Measurements from ENCODE around the gene SAFB.

Gene SAFB

GRCh38 chr19:5664515-5664914 is 41.6 kb downstream of the SAFB start:
- Histone ChIP-seq H3K27me3 (ENCODE audit: control insufficient read depth, insufficient read depth, low read length) (no peaks in the 10 kb centered on the region), H3K36me3 (ENCODE audit: control insufficient read depth, insufficient read depth, low read length) (peaks cover 55% of the 10 kb centered on the region), H3K4me1 (ENCODE audit: control insufficient read depth, insufficient read depth, low read length) (no peaks in the 10 kb centered on the region), H3K9ac (ENCODE audit: low read length) (no peak overlapping the region), H3K4me3 (ENCODE audit: low read length) (no peak overlapping the region), H3K27ac (ENCODE audit: low read depth, low read length) (no peak overlapping the region)

GRCh38 chr19:5665781-5666513 is 43.1 kb downstream of the SAFB start:
- Histone ChIP-seq H3K4me1 (ENCODE audit: control insufficient read depth, insufficient read depth, low read length) (no peaks in the 10 kb centered on the region), H3K4me3 (ENCODE audit: low read length) (no peak overlapping the region), H3K9ac (ENCODE audit: low read length) (no peak overlapping the region), H3K27me3 (ENCODE audit: control insufficient read depth, insufficient read depth, low read length) (no peaks in the 10 kb centered on the region), H3K36me3 (ENCODE audit: control insufficient read depth, insufficient read depth, low read length) (peaks cover 48% of the 10 kb centered on the region), H3K27ac (ENCODE audit: low read depth, low read length) (no peak overlapping the region)

DNA sequence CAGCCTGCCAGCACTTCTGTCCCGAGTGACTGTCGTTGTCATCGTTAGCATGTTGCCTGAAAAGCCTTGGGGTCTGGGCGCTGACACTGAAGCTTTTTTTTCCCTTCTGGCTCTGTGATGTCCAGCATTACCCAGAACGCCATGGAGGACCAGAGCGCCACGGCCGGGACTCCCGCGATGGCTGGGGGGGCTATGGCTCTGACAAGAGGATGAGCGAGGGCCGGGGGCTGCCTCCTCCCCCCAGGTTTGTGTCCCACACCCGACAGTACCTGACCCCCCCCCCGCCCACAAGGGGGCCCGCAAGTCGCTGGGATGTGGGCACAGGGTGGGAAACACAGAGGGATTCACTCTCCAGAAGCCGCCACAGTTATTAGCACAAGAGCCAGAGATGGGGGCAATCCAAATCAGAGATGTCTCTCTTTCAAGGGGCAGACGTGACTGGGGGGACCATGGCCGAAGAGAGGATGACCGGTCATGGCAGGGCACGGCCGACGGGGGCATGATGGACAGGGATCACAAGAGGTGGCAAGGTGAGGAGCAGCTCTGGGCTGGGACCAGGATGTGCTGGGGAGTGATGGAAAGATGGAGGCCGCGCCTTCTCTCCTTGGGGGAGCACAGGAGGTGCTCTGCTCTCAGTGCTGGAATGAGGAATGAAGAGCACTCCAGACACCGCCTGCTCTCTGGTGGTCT is 44.2 kb downstream of the SAFB start:
- no peak overlapping the region for H3K9ac ChIP-seq (ENCODE audit: low read length)
- peaks cover 42% of the 10 kb centered on the region for H3K36me3 ChIP-seq (ENCODE audit: control insufficient read depth, insufficient read depth, low read length)
- no peak overlapping the region for H3K4me3 ChIP-seq (ENCODE audit: low read length)
- no peak overlapping the region for H3K27ac ChIP-seq (ENCODE audit: low read depth, low read length)
- no peaks in the 10 kb centered on the region for H3K4me1 ChIP-seq (ENCODE audit: control insufficient read depth, insufficient read depth, low read length)
- no peaks in the 10 kb centered on the region for H3K27me3 ChIP-seq (ENCODE audit: control insufficient read depth, insufficient read depth, low read length)

GRCh38 chr19:5667751-5668271 is 44.9 kb downstream of the SAFB start:
- H3K4me3 ChIP-seq (ENCODE audit: low read length): no peak overlapping the region
- H3K9ac ChIP-seq (ENCODE audit: low read length): no peak overlapping the region
- peaks cover 42% of the 10 kb centered on the region for H3K36me3 ChIP-seq (ENCODE audit: control insufficient read depth, insufficient read depth, low read length)
- H3K4me1 ChIP-seq (ENCODE audit: control insufficient read depth, insufficient read depth, low read length): no peaks in the 10 kb centered on the region
- H3K27ac ChIP-seq (ENCODE audit: low read depth, low read length): no peak overlapping the region
- no peaks in the 10 kb centered on the region for H3K27me3 ChIP-seq (ENCODE audit: control insufficient read depth, insufficient read depth, low read length)

DNA sequence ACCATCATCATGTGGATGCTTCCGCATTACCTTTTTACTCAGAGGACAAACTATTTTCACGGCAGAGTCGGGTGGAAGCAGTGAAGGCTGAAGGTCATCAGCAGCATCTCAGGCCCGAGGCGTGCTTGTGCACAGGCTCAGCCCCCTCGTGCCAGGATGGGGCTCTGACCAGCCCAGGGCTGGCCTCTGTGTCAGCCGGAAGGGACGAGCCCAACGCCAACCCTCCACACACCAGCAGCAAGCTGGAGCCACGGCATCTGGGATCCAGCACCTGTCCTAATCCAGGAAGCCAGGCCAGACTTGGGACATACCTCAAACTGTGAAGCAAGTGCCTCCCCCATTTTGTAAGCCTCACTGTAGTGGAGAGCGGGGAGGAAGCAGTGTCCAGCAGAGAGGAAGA is 46.3 kb downstream of the SAFB start:
- Histone ChIP-seq H3K9ac (ENCODE audit: low read length) (no peak overlapping the region), H3K36me3 (ENCODE audit: control insufficient read depth, insufficient read depth, low read length) (peaks cover 32% of the 10 kb centered on the region), H3K4me3 (ENCODE audit: low read length) (no peak overlapping the region), H3K27me3 (ENCODE audit: control insufficient read depth, insufficient read depth, low read length) (no peaks in the 10 kb centered on the region), H3K27ac (ENCODE audit: low read depth, low read length) (no peak overlapping the region), H3K4me1 (ENCODE audit: control insufficient read depth, insufficient read depth, low read length) (no peaks in the 10 kb centered on the region)

- Histone ChIP-seq H3K36me3 (ENCODE audit: control insufficient read depth, insufficient read depth, low read length) (peaks cover 18% of the 10 kb centered on the region), H3K4me1 (ENCODE audit: control insufficient read depth, insufficient read depth, low read length) (no peaks in the 10 kb centered on the region), H3K4me3 (ENCODE audit: low read length) (no peak overlapping the region), H3K27me3 (ENCODE audit: control insufficient read depth, insufficient read depth, low read length) (no peaks in the 10 kb centered on the region), H3K27ac (ENCODE audit: low read depth, low read length) (no peak overlapping the region), H3K9ac (ENCODE audit: low read length) (no peak overlapping the region)
Measured at GRCh38 chr19:5671600-5671999, 48.7 kb downstream of the SAFB start.

- Histone ChIP-seq H3K27ac (ENCODE audit: low read depth, low read length) (no peak overlapping the region), H3K27me3 (ENCODE audit: control insufficient read depth, insufficient read depth, low read length) (no peaks in the 10 kb centered on the region)
Measured at GRCh38 chr19:5672708-5673459, 50.0 kb downstream of the SAFB start.

DNA sequence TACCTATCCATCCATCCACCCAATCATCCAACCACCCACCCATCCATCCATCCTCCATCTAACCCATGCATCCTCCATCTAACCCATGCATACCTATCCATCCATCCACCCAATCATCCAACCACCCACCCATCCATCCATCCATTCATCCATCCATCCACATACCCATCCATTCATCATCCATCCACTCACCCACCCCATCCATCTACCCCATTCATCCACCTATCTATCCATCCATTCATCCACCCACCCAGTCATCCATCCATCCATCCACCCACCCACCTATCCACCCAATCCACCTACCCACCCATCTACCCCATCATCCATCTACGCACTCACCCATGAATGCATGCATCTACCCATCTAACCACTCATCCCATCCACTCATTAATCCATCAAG is 50.9 kb downstream of the SAFB start:
- Histone ChIP-seq H3K27ac (ENCODE audit: low read depth, low read length) (no peak overlapping the region), H3K9ac (ENCODE audit: low read length) (no peak overlapping the region), H3K27me3 (ENCODE audit: control insufficient read depth, insufficient read depth, low read length) (no peaks in the 10 kb centered on the region), H3K36me3 (ENCODE audit: control insufficient read depth, insufficient read depth, low read length) (peaks cover 6% of the 10 kb centered on the region), H3K4me3 (ENCODE audit: low read length) (no peak overlapping the region), H3K4me1 (ENCODE audit: control insufficient read depth, insufficient read depth, low read length) (no peaks in the 10 kb centered on the region)

More at GRCh38 chr19:5672708-5673459, 50.0 kb downstream of the SAFB start:
- Histone ChIP-seq H3K4me3 (ENCODE audit: low read length) (no peak overlapping the region), H3K4me1 (ENCODE audit: control insufficient read depth, insufficient read depth, low read length) (no peaks in the 10 kb centered on the region), H3K36me3 (ENCODE audit: control insufficient read depth, insufficient read depth, low read length) (peaks cover 9% of the 10 kb centered on the region), H3K9ac (ENCODE audit: low read length) (no peak overlapping the region)

- H3K27me3 ChIP-seq (ENCODE audit: control insufficient read depth, insufficient read depth, low read length): no peaks in the 10 kb centered on the region
- H3K9ac ChIP-seq (ENCODE audit: low read length): no peak overlapping the region
- H3K4me3 ChIP-seq (ENCODE audit: low read length): no peak overlapping the region
- peaks cover 7% of the 10 kb centered on the region for H3K4me1 ChIP-seq (ENCODE audit: control insufficient read depth, insufficient read depth, low read length)
- no peak overlapping the region for H3K27ac ChIP-seq (ENCODE audit: low read depth, low read length)
- H3K36me3 ChIP-seq (ENCODE audit: control insufficient read depth, insufficient read depth, low read length): no peaks in the 10 kb centered on the region
Measured at GRCh38 chr19:5674714-5675113, 51.8 kb downstream of the SAFB start.

DNA sequence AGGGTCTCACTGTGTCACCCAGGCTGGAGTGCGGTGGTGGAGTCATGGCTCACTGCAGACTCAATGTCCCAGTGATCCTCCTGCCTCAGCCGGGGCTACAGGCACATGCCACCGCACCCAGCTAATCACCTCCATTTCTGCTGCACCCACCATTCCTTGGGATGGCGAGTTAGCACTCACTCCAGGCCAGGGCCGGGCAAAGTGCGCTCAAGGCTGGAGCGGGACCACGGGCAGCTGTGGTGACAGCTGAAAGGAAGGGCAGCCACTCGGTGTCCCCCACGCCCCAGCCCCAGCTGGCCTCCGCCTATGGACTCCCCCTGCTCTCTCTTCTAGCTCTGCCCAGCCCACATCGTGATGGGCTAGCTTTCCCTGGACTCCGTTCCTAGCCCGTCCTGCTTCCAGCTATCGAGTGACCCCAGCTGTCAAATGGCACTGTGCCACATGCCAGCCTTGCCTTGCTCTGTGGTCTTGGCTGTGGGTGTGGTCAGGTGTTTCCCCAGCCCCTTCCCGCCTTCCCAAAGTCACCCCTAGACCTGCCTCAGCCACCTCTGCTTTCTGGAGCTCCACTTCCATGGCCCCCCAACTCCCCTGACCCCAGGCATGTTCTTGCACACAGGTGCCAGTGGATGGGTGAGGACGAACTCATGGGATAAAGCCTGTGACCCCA is 53.4 kb downstream of the SAFB start:
- Histone ChIP-seq H3K27me3 (ENCODE audit: control insufficient read depth, insufficient read depth, low read length) (no peaks in the 10 kb centered on the region), H3K9ac (ENCODE audit: low read length) (no peak overlapping the region), H3K4me3 (ENCODE audit: low read length) (no peak overlapping the region), H3K27ac (ENCODE audit: low read depth, low read length) (no peak overlapping the region), H3K36me3 (ENCODE audit: control insufficient read depth, insufficient read depth, low read length) (no peaks in the 10 kb centered on the region), H3K4me1 (ENCODE audit: control insufficient read depth, insufficient read depth, low read length) (peaks cover 8% of the 10 kb centered on the region)

- peaks cover 8% of the 10 kb centered on the region for H3K4me1 ChIP-seq (ENCODE audit: control insufficient read depth, insufficient read depth, low read length)
- no peak overlapping the region for H3K9ac ChIP-seq (ENCODE audit: low read length)
- no peaks in the 10 kb centered on the region for H3K27me3 ChIP-seq (ENCODE audit: control insufficient read depth, insufficient read depth, low read length)
- H3K27ac ChIP-seq (ENCODE audit: low read depth, low read length): no peak overlapping the region
- H3K4me3 ChIP-seq (ENCODE audit: low read length): no peak overlapping the region
- no peaks in the 10 kb centered on the region for H3K36me3 ChIP-seq (ENCODE audit: control insufficient read depth, insufficient read depth, low read length)
Measured at GRCh38 chr19:5676772-5677105, 53.9 kb downstream of the SAFB start.

GRCh38 chr19:5677136-5677535 is 54.3 kb downstream of the SAFB start:
- no peaks in the 10 kb centered on the region for H3K36me3 ChIP-seq (ENCODE audit: control insufficient read depth, insufficient read depth, low read length)
- H3K4me3 ChIP-seq (ENCODE audit: low read length): no peak overlapping the region
- H3K4me1 ChIP-seq (ENCODE audit: control insufficient read depth, insufficient read depth, low read length): peaks cover 8% of the 10 kb centered on the region
- H3K9ac ChIP-seq (ENCODE audit: low read length): no peak overlapping the region
- no peaks in the 10 kb centered on the region for H3K27me3 ChIP-seq (ENCODE audit: control insufficient read depth, insufficient read depth, low read length)
- H3K27ac ChIP-seq (ENCODE audit: low read depth, low read length): no peak overlapping the region

Data from rectal smooth muscle tissue (tissue), 1 donor.